ENCODE results near the gene MRPS31.
"Not testable (repeated sequence)": the region's sequence is repeated elsewhere in the genome, so short reads cannot be mapped to it uniquely, and the experiment has no call there.

MRPS31 gene

GRCh38 chr13:40789275-40790153 is 18.5 kb upstream of the MRPS31 start, which contains the start of gene SLC25A15:
Gene SLC25A15 (plus strand): TSS chr13:40789611. CDS start chr13:40793227, 3,616 bp downstream.
- peak; percentile 78 for DNase-seq (ENCODE audit: low read depth, low spot score)

DNA sequence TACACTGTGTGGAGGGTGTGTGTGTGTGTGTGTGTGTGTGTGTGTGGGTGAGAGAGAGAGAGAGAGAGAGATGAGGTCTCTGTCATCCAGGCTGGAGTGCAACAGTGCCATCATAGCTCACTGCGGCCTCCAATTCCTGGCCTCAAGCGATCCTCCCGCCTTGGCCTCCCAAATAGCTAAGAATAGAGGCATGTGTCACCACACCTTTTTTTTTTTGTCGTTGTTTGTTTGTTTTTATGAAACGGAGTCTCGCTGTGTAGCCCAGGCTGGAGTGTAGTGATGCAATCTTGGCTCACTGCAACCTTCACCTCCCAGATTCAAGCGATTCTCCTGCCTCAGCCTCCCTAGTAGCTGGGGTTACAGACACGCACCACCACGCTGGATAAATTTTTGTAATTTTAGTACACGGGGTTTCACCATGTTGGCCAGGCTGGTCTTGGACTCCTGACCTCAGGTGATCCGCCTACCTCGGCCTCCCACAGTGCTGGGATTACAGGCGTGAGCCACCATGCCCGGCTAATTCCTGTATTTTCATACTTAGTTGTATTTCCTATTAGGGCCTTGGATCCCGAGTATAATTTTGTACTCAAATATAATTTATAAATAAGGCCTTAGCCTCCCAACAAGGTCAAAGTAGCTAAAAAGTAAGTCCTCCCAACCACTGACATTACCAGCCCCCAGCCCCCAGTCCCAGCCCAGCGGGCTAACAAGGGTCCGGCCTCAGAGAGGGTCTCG is 17.7 kb upstream of the MRPS31 start:
- not testable (repeated sequence) for DNase-seq (ENCODE audit: low read depth, low spot score)

GRCh38 chr13:40787062-40787461 is 16.1 kb upstream of the MRPS31 start:
- DNase-seq (ENCODE audit: low read depth, low spot score) = no peak

DNA sequence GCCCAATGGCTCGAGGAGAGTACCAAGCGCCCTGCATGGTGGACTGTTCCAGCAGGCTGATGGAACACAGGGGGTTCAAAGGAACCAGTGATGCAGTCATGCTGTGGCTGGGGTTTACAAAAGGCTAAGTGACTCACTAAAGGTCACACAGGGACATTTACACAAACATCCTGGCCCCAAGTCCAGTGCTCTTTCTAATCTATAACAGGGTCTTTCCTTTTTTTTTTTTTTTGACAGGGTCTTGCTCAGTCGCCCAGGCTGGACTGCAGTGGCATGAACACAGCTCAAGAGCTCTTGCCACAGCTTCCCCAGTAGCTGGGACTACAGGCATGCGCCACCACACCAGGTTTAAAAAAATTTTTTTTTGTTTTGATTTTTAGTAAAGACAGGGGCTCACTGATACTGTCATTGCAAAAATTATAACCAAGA is 15.6 kb upstream of the MRPS31 start:
- no peak for DNase-seq (ENCODE audit: low read depth, low spot score)

DNA sequence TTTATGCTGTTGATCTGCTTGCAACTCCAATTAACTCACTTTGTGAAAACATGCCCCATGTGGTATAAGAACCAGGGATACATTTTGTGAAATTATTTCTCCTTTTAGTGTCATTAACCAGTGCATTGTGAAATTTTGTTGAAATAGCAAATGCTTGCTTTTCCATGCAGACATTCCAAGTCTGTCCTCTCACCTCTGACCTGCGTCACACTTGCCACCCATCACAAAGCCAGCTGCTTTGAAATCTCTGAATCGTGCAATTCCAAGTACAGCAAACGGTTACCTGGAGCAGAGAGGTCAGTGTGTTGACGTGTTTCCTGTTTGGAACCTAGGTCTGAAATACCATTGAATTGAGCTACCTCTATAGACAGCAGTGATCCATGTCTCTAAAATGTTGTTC is 13.6 kb upstream of the MRPS31 start:
- no peak for DNase-seq (ENCODE audit: low read depth, low spot score)

GRCh38 chr13:40782971-40783370 is 12.0 kb upstream of the MRPS31 start:
- DNase-seq (ENCODE audit: low read depth, low spot score) = not testable (repeated sequence)

- no peak for DNase-seq (ENCODE audit: low read depth, low spot score)
Observed at GRCh38 chr13:40781717-40782116, 10.7 kb upstream of the MRPS31 start.

GRCh38 chr13:40780822-40781401 is 9.9 kb upstream of the MRPS31 start:
- peak; percentile 52 for DNase-seq (ENCODE audit: low read depth, low spot score)

- no peak for DNase-seq (ENCODE audit: low read depth, low spot score)
Observed at GRCh38 chr13:40779796-40780285, 8.9 kb upstream of the MRPS31 start.

DNA sequence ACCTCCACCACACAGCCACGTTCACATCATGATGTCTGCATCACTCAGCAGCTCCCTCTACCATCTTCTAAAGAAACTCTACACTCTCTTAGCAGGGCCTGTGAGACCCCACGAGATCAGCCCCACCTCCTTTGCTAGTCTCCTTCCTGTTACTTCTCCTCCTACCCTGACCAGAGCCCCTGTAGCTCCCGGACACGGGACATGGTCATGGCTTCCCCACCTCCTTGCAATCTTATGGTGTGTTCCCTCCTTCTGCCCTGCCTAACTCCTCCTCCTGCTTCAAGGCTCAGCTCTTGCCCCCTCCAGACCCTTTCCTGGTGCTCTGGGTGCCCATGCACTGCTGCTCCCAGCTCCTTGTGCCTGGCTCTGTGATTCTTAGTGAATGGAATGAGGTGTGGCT is 8.1 kb upstream of the MRPS31 start:
- DNase-seq (ENCODE audit: low read depth, low spot score) = peak; percentile 16

DNA sequence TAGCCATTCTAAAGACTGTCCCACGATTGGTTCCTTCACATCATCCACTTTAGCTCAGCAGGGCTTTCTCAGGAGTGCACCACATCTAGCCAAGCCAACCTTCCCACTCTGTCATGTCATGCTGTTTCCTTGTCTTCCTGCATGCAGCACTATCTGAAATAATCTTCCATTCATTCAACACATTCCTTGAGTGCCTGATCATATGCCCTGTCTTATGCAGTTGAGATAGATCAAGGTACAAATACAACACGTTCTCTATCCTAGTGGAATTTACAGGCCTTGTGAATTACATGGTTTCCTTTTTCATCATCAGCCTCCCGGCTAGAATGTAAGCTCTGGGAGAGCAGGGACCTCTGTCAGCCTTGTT is 6.8 kb upstream of the MRPS31 start:
- DNase-seq (ENCODE audit: low read depth, low spot score) = no peak

GRCh38 chr13:40777166-40777808 is 6.3 kb upstream of the MRPS31 start:
- DNase-seq (ENCODE audit: low read depth, low spot score) = peak; percentile 76

- no peak for DNase-seq (ENCODE audit: low read depth, low spot score)
Observed at GRCh38 chr13:40776681-40777165, 5.7 kb upstream of the MRPS31 start.

DNA sequence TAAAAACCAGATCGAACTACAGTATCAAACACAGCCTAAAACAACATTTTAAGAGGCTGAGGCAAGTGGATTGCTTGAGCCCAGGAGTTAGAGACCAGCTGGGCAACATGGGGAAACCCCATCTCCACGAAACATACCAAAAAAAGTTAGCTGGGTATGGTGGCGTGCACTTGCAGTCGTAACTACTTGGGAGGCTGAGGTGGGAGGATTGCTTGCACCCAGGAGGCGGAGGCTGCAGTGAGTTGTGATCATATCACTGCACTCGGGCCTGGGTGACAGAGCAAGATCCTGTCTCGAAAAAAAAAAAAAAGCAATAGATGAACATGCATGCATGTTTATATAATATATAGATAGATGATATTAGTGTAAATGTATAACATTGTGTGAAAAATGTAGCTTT is 5.2 kb upstream of the MRPS31 start:
- no peak for DNase-seq (ENCODE audit: low read depth, low spot score)

GRCh38 chr13:40774672-40775071 is 3.7 kb upstream of the MRPS31 start:
- no peak for DNase-seq (ENCODE audit: low read depth, low spot score)

- DNase-seq (ENCODE audit: low read depth, low spot score) = no peak
Observed at GRCh38 chr13:40772765-40773473, 1.9 kb upstream of the MRPS31 start.

GRCh38 chr13:40770609-40770933 is 419 bp downstream of the MRPS31 start:
- no peak for DNase-seq (ENCODE audit: low read depth, low spot score)

DNA sequence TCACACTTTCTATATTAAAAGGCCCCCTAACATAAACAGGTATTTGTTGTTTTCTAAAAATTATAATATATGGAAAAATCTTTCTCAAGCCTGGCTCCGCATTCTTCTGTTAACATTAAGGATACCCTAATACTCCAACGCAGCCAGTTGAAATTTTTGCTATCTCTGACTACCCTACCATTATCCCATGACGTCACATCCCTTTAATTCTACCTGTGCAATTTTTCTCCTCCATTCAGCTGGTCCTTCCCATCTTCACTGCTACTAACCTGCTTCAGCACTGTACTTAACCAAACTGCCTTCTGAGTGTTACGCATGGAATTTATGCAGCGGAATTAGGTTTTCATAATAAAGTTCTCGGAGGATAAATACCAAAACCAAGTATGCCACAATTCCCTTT is 1.0 kb downstream of the MRPS31 start:
- DNase-seq (ENCODE audit: low read depth, low spot score) = no peak

DNA sequence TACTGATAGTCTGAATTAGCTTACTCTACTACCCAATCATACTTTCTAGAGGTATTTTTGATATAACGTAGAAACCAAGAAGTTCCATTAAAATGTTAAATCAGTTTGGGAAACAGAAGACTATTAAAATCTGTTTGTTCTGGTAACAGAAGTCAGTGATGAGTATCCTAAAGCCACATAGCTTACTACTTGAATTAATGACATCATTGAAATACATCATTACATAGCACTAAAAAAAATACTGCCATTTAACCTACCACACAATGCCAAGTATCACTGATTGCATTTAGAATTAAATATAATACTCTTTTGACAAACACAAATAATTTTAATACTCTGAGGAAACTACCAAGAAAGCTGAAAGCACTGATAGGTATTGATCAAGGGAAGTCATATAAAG is 5.4 kb downstream of the MRPS31 start:
- DNase-seq (ENCODE audit: low read depth, low spot score) = no peak

DNA sequence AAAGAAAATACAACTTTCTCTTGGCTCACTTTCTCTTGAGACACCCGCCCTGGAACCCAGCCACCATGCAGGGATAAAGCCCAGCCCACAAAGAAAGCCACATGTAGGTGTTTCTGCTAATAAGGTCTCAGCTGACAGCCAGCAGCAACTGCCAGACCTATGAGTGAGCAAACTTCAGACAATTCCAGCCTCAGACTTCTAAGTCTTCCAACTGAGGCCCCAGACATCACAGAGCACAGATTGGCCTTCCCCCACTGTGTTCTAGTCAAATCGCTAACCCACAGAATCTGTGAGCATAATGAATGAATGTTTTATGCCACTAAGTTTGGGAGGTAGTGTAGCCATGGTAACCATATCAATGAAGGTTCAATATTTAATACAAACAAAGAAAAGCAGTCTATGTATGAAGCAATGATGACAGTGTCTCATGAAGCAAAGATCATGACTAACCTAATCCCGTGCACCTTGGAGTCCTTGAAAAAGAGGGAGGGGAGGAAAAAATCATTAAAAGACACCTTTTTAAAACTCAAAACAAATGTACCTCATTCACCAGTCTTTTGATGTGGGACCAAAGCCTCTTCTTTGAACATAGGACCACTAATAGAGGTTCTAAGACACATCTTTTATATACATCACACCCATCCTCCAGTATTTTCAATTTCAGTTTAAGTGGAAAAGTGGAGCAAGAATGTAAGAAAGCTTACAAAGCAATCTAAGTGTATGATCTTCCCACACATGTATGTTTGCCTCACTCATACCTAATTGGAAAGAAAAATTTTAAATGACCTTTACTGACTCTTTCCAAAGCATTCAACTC is 6.2 kb downstream of the MRPS31 start:
- no peak for DNase-seq (ENCODE audit: low read depth, low spot score)

Data from ELF-1 (cell line).